HG03457 (cell line): ENCODE data around the gene RRP9.
"Not testable (repeated sequence)": the region's sequence is repeated elsewhere in the genome, so short reads cannot be mapped to it uniquely, and the experiment has no call there.

Experiments used
- ATAC-seq: cut with Tn5 transposase; IDR thresholded peaks from one replicate; pipeline ENCODE4 v1.9.1; 2021; ENCODE audit warnings: moderate number of reproducible peaks; ENCODE audit not compliant: unreplicated experiment

Gene RRP9, protein sequence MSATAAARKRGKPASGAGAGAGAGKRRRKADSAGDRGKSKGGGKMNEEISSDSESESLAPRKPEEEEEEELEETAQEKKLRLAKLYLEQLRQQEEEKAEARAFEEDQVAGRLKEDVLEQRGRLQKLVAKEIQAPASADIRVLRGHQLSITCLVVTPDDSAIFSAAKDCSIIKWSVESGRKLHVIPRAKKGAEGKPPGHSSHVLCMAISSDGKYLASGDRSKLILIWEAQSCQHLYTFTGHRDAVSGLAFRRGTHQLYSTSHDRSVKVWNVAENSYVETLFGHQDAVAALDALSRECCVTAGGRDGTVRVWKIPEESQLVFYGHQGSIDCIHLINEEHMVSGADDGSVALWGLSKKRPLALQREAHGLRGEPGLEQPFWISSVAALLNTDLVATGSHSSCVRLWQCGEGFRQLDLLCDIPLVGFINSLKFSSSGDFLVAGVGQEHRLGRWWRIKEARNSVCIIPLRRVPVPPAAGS

DNA sequence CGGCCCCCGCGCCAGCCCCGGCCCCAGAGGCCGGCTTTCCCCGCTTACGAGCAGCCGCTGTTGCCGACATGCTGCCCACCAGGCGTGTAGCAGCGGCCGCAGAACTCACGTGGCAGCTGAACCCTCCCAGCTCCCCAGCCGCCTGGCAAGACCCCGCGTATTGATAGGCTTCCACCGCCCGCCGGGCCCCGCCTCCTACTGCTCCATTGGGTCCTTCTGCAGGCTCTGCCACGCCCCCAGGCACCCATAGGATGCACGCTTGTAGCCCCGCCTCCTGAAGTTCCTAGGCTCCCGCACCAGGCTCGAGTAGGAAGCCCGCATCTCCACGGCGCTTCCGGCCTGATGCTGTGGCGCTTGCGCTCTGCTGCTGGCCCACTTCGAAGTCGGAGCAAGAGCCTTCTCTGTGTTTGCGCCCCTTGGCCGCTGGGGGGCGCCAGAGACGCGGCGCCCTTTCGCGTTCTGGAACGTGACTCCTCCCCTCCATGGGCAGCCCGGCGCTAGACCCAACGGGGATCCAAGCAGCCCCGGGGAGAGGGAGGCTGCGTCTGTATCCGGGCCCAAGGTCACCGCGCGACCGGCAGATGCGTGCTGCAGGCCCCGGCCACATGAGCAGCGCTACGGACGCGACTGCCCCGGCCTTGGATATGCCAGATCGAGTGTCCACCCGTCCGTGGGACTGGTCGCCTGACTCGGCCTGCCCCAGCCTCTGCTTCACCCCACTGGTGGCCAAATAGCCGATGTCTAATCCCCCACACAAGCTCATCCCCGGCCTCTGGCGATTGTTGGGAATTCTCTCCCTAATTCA, at the start of gene RRP9, which contains the start of gene PARP3:
Gene RRP9, minus strand, starts transcription at position 107 of the 805 bp plus-strand sequence. Its CDS starts 37 bp downstream, at position 70.
Gene PARP3, plus strand, starts transcription at position 566 of the 805 bp plus-strand sequence. CDS start 993 bp downstream, outside the sequence.
- ATAC-seq = peak; percentile 81

DNA sequence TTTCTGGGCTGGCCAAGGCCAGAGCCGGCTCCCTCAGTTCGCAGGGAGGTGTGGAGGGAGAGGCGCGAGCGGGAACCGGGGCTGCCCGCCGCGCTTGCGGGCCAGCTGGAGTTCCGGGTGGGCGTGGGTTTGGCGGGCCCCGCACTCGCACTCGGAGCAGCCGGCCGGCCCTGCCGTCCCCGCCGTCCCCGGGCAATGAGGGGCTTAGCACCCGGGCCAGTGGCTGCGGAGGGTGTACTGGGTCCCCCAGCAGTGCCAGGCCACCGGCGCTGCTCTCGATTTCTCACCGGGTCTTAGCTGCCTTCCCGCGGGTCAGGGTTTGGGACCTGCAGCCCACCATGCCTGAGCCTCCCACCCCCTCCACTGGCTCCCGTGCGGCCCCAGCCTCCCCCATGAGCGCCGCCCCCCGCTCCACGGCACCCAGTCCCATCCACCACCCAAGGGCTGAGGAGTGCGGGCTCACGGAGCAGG, 48.8 kb upstream of the RRP9 start:
- ATAC-seq = not testable (repeated sequence)

DNA sequence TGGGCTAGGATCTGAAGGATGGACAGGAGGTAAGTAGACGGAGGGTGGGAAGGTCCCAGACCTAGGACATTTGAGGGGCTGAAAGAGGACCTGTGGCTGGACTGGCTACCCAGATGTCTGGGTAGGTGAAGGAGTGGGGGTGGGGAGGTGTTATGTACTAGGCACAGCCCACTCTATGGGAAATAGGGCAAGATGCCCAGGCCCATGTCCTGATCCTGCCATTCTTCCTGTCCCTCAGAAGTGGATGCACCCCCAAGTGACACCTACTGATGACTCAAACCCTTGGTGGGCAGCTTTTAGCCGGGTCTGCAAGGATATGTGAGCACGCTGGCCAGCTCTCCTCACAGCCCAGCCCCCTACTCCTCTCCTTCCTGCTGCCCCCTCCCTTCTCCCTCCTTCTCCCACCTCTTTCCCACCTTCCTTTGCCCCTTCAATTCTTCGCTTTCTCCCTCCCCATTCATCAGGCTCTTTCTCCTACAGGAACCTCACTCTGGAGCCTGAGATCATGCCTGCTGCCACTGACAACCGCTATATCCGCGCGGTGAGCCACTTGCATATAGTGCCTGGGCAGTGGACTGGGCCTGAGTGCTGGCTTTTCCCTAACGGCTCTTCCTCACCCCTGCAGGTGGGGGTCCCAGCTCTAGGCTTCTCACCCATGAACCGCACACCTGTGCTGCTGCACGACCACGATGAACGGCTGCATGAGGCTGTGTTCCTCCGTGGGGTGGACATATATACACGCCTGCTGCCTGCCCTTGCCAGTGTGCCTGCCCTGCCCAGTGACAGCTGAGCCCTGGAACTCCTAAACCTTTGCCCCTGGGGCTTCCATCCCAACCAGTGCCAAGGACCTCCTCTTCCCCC, 46.8 kb upstream of the RRP9 start:
- ATAC-seq = no peak

DNA sequence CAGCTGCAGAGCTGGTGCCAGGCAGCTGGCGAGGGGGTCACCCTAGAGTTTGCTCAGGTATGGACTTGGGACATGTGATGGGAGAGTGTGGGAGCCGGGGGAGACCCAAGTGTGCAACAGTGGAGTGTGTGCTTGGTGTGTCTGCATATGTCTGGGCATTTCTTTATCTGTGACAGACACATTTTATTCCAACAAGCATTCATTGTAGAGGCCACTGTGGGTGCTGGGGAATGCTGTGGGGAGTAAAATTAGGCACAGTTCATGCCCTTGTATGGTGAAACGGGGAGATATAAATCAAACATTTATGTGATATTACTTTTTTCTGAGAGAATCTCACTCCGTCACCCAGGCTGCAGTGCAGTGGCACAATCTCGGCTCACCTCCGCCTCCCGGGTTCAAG, 45.9 kb upstream of the RRP9 start:
- ATAC-seq = no peak

DNA sequence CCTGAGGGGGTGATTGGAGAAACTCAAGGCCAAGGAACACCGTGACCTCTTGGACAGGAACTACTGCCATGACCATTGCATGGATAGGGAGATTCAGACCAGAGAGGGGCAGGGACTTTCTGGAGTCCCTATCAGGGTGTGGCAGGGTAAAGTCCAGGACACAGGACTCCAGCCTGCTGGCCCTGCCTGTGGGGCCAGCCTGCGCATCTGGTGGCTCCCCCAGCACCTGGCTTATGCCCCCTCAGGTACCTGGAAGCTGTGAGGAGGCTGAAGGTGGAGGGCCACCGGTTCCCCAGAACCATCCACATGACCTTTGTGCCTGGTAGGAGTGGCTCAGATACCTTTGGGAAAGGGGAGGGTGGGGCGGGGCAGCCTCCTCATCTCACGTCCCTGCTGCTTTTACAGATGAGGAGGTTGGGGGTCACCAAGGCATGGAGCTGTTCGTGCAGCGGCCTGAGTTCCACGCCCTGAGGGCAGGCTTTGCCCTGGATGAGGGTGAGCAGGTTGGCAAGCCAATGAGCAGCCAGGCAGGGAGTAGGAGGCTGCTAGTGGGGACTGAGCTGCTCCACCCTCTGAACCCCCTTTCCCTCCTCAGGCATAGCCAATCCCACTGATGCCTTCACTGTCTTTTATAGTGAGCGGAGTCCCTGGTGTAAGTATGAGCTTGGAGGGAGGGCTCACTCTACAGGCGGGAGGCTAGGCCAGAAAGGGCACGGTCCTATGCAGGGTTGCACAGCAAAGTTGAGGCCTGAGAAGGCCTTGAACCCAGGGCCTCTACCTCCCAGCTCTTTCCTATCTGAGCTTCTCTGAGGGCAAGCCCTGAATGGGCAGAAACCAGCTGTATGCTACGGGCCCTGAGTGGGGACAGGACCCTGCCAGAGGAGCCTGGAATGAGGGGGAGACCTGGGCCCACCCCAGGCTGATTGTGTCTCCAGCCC, 44.6 kb upstream of the RRP9 start:
- ATAC-seq = no peak

DNA sequence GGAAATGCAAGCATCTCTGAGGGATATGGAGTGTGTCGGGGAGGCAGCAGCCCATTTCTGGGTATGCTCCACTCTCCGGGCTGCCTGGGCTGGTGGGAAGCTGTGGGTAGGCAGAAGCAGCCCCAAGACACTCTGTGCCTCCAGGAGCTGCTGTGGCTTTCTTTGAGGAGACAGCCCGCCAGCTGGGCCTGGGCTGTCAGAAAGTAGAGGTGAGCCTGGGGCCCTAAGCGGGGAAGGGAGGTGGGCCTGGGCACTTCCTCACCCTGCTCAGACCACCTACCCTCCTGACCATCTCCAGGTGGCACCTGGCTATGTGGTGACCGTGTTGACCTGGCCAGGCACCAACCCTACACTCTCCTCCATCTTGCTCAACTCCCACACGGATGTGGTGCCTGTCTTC, 43.4 kb upstream of the RRP9 start:
- ATAC-seq = no peak

DNA sequence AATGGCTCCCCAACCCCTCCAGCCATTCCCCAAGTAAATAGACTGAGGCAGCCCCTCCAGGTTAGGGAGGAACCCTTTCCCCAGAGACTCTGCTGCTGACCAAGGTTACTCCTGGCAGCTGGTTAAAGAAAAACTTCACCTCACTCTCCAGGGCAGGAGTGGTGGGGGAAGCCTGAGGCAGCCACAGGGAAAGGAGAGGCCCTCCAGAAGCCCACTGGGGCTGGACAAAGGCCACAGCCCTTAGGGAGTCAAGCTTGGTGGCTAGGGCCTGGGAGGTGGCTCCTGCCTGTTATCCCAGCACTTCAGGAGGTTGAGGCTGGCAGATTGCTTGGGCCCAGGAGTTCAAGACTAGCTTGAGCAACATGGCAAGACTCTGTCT, 42.6 kb upstream of the RRP9 start:
- no peak for ATAC-seq

DNA sequence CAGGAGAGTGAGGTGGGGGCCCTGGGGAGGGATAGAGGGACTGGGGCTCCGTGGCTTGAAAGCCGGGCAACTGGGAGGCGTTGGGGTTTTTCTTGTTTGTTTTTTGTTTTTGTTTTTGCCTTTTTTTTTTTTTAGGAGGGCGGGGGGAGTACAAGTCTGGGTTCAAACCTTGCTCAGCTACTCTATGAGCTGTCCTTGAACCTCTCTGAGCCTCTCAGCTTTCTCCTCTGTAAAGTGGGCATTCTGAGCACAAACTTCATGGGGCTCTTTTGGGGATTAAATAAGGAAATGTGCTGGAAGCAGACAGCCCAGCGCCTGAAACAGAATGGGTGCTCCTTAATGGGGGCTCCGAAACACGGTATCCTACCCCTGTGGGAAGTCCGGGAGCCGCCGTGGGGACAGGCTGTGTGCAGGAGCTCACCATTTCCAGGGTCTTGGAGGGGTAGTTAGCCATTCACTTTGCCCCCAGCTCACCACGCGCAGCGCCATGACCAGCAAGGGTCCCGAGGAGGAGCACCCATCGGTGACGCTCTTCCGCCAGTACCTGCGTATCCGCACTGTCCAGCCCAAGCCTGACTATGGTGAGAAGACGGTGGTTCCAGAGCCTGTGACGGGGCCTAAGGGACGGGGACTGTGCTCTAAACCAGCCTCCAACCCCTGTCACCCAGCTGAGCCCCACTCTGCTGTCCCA, 42.0 kb upstream of the RRP9 start:
- no peak for ATAC-seq

DNA sequence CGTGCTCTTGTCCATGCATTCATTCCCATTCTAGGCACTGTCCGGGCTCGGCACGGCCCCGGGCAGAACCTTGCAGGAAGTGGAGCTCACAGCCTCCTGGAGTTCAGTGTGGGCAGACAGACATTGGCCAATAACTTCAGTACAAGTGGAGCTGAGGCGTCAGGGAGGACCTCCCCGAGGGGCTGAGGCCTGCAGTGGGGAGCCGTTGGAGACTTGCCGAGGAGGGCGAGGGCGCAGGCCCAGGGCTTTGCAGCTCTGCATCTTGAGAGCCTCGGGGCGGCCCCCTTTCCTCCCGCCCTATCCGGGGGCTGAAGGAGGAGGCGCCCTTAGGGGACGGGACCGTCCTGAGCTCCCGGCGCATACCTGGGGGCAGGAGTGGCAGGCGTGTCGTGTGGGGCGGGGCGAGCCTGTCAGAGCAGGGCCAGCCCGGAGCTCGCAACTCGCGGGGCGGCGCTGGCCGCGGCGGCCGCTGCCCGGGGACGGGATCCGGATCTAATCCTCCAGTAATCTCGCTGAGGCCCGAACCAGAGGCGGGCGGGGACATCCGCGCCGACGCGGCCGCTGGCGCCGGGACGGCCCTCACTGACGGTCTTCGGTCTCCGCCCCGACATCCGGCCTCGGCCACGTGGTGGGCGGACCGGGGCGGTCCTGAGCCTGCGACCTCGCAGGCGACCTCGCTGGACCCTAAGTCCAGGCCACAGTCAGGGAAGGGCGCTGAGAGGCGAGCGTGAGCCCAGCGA, 41.3 kb upstream of the RRP9 start, which contains the start of gene ACY1:
Gene ACY1, plus strand, starts transcription at position 698 of the 740 bp plus-strand sequence. CDS start 530 bp downstream, outside the sequence.
- ATAC-seq = peak; percentile 60

DNA sequence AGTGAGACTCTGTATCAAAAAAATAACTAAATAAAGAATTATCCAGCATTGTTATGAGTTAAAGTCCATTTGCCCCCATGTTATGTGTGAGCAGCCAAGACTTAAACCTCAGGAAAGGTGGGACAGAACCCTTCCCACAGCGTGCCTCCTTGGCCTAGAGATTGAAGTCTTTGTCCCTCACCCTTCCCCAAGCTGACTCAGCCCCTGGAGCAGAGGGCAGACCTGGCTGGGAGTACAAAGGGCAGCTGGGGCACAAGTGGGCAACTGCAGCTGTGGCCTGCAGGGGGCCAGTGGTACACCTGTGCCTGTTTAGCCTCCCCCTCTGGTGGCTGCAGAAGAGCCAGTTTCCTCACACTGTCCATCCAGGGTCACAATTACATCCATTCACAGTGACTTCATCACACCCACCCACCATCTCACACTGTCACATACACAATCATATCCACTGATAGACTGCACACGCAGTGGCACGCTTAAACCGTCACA, 40.7 kb upstream of the RRP9 start:
- ATAC-seq = peak; percentile 20

DNA sequence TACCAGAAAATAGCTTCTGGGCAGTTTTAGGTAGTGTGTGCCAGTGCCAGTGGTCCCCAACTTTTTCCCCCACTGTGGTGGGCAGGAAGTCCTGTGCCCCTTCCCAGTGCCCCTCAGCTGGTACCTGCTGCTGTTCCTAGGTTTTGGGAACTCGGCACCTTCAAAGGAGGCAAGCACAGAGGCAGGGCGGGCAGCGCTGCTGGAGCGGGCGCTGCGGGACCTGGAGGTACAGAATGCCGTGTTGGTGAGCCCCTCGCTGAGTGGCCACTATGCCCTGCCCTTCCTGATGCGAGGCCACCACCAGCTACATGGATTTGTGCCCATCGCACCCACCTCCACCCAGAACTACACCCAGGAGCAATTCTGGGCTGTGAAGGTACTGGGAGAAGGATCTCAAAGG, 38.5 kb upstream of the RRP9 start:
- no peak for ATAC-seq

DNA sequence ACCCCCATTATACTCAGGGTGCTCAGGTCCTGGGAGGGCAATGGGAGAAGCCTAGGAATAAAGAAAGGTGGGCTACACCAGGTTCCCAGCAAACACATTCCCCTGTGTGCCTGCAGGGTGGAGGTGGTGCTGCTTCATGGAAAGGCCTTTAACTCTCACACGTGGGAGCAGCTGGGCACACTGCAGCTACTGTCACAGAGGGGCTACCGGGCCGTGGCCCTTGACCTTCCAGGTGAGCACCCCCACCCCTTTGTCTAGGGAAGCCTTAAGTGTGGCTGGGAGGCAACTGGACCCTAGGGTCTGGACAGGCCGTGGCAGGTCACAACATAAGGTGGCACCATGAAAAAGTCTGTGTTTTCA, 36.4 kb upstream of the RRP9 start:
- ATAC-seq = no peak

DNA sequence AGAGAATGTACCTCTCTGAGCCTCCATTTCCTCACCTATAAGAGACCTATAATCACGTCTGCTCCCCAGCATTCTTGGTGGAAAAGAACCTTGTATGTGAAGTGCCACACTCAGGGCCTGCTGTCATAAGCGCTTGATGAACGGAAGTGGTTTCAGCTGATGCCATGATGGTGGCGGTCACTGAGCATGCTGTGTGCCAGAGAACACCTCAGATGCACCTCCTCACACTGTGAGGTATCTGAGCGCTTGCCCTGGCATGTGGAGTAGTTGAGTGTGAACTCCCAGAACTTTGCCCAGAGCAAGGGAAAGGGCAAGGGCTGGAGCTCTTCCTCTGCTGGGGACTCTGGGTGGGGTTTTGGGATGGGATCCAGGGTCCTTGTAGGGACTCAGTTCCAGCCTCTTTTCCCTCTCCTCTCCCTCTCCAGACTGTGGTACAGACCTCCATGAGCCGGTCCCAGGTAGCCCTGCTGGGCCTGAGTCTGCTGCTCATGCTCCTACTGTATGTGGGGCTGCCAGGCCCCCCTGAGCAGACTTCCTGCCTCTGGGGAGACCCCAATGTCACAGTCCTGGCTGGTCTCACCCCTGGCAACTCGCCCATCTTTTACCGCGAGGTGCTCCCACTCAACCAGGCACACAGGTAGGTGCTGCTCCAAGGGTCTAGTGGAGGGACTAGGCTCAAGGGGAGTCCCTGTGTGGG, 35.9 kb upstream of the RRP9 start:
- no peak for ATAC-seq

DNA sequence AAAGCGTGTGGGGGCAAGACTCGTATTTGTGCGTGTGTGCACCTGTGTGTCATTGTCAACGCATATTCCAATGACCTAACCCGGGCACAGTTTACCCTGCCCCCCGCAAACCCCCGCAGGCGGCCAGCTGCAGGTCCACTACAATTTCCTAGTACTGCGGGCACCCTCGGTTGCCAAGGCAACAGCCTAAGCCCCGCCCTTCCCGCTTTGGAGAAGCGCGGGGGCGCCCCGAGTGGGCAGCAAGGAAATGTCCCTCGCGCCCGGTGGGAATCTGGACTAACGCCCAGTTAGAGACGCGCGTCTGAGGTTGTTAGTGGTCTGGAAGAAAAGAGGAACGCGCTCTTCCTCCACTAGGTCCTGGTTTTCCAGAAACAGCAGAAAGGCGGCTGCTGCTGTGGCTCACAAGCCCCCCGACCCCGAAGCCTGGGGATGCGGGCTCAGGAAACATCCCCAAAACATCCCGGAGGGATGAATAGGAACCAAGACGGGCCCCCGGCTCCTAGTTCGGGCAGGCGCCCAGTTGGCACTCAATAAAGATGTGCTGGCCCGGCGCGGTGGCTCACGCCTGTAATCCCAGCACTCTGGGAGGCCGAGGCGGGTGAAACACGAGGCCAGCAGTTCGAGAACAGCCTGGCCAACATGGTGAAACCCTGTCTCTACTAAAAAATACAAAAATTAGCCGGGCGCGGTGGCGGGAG, 34.3 kb upstream of the RRP9 start:
- no peak for ATAC-seq

DNA sequence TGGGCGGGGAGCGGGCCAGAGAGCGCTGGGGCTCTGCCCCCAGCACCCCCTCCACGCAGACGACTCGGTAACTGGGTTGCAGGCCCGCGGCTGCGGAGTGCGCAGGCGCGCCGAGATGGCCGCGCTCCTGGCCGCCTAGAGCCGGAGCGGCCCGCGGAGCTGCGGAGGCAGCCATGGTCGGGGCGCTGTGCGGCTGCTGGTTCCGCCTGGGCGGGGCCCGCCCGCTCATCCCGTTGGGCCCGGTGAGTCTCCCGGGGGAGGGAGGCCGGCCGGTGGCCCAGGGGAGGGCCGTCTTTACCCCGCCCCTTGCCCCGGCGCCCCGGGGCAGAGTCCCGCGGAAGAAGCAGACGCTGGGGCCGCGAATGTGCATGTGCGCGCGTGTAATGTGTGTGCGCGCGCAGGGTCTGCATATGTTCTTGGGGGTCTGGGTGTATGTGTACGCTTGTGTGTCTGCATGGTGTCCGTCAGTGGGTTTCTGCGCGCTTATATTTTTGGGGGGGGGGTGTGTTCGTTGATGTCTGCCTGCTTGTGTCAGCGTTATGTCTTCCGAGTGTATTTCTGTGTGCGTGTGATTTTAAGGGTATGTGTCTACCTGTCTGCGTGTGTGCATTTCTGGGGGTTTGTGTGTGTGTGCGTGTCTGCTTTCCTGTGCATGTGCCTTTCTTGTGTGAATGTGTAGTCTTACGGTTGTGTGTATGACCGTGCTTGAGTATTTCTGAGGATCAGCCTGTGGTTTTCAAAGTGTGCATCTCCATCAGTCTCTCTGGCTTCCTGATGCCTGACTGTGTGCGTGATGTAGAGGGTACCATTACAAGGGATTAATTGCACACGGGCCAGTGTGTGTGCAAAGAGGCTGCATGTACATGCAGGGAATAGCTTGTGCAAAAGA, 33.5 kb upstream of the RRP9 start, which contains the start of gene ABHD14A:
Gene ABHD14A, plus strand, starts transcription at position 102 of the 889 bp plus-strand sequence. Its CDS starts 72 bp downstream, at position 174.
- no peak for ATAC-seq
